Adipose tissue (tissue), 3 donors: Measurements from ENCODE around the gene MNX1. TPM values are rescaled to one million over a fixed set of nuclear protein-coding genes. Genes with fewer than 3 reads are reported as not detected.

ENCODE experiments used
- H3K27ac ChIP-seq: one replicate; pipeline ENCODE4 v1.5.1; 2013; ENCODE audit warnings: low read depth, low read length
- WGBS, 3 donors: extraction: QIAGEN DNeasy Blood & Tissue Kit; methylation state at CpG; one replicate each; pipeline ENCODE4 v1.1.7; 2013; 5-methylcytosine and 5-hydroxymethylcytosine counted together
- polyA plus RNA-seq, 3 donors: library from polyadenylated mRNA; stranded (reverse); fragments of 200-250 nt; gene quantifications; one replicate each; pipeline ENCODE4 v1.2.3, GENCODE V29; 2013
- donor health status: healthy with polysubstance abuse.
- donor health status: Bipolar disorder and iron deficiency.
- donor health status: healthy.

Gene MNX1
- polyA plus RNA-seq, 3 donors = 0.11 to 6.4 (median 0.13) TPM

DNA sequence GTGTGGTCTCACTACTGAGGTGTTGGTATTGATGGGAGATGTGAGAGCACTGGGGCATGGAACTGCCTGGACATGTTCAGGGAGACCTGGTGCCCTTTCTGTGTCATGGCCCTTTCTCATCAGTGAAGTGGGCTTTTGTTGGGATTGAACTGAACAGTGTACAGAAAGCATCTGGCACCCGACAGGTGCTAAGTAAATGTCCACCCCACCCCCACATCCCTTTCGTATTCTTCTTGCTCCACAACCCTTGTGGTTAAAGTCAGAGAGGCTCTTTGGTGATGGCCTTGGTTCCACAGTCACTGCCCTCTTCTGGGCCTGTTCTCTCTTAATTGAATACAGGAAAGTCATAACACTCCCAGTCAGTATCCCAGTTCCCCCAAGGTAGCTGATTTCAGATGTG is 55.5 kb downstream of the MNX1 start:
- no peak overlapping the region for H3K27ac ChIP-seq
- WGBS, 3 donors = 79 to 89% (median 82%) methylated on average over 2 of the region's 2 CpGs

Other genes with a start within 250 kb of the MNX1 start
- 10 to 100 TPM in 2 of 3 donors, 1 to 10 TPM in 1; 8.5 to 13.2 (median 10.8) TPM for gene LMBR1, start 117.5 kb downstream of the MNX1 start, polyA plus RNA-seq
- 10 to 100 TPM in 1 of 3 donors, 1 to 10 TPM in 2; 4.2 to 11.6 (median 7.9) TPM for gene NOM1, start 61.0 kb downstream of the MNX1 start, polyA plus RNA-seq
- 10 to 100 TPM; 15.6 to 33.2 (median 27.6) TPM for gene UBE3C, start 128.3 kb upstream of the MNX1 start, polyA plus RNA-seq